Psoas muscle (tissue), 8 donors: Measurements from ENCODE around the gene C3orf62. TPM values are rescaled to one million over a fixed set of nuclear protein-coding genes. Genes with fewer than 3 reads are reported as not detected.

Experiments used
- ATAC-seq, 4 donors: fragments of 200-7000 bp; cut with Tn5 transposase; one replicate each; pipeline ENCODE4 v1.9.1; 2020; ENCODE audit warnings: moderate library complexity in 3 of 4, mild to moderate bottlenecking in 2 of 4
- DNase-seq, 2 donors: peaks; one replicate each; pipeline ENCODE4 v3.0.0-alpha.2; 2020
- H3K27ac ChIP-seq: fragments of 200-600 bp; one replicate; pipeline ENCODE4 v1.8.0; 2022
- H3K27me3 ChIP-seq, 3 donors: fragments of 200-600 bp in 1 of 3; one replicate each; pipeline versions ENCODE4 v1.6.1 to v1.8.0; 2013 to 2022; ENCODE audit warnings: low read length in 2 of 3, mild to moderate bottlenecking in 2 of 3, moderate library complexity in 1 of 3; ENCODE audit not compliant: insufficient read depth in 3 of 3
- H3K36me3 ChIP-seq, 2 donors: fragments of 200-600 bp in 1 of 2; one replicate each; pipeline versions ENCODE4 v1.6.1 to v1.8.0; 2013 to 2022; ENCODE audit warnings: low read depth in 1 of 2, mild to moderate bottlenecking in 1 of 2, moderate library complexity in 1 of 2; ENCODE audit not compliant: insufficient read depth in 1 of 2
- H3K4me1 ChIP-seq: fragments of 200-600 bp; one replicate; pipeline ENCODE4 v1.8.0; 2022
- H3K4me3 ChIP-seq: fragments of 200-600 bp; one replicate; pipeline ENCODE4 v1.8.0; 2022; ENCODE audit warnings: mild to moderate bottlenecking
- H3K9me3 ChIP-seq: fragments of 200-600 bp; one replicate; pipeline ENCODE4 v1.8.0; 2022
- CTCF ChIP-seq: fragments of 200-600 bp; IDR thresholded peaks from one replicate; pipeline ENCODE4 v1.8.0; 2022; ENCODE audit warnings: antibody characterized with exemption
- WGBS, 3 donors: extraction: QIAGEN DNeasy Blood & Tissue Kit; methylation state at CpG; one replicate each; pipeline versions ENCODE4 v1.1.6 to v1.1.7; 2013; 5-methylcytosine and 5-hydroxymethylcytosine counted together
- intact Hi-C, 2 donors: fragments of 100-400 bp; cut with DNase I; formaldehyde crosslinking; loops; one replicate each; pipeline versions ENCODE4 v1.11.0 to v1.14.2; 2022
- polyA plus RNA-seq, 3 donors: library from polyadenylated mRNA; stranded (reverse); fragments of 200-250 nt; gene quantifications; one replicate each; pipeline ENCODE4 v1.2.3, GENCODE V29; 2013
- total RNA-seq, 4 donors: library from RNA; stranded (reverse); fragmentation: NEBNext Ultra II Directional in 2 of 4; extraction: Animal tissue kit (Norgen Biotek cat#: 25700) in 2 of 4; gene quantifications; one replicate each; pipeline versions ENCODE4 v1.2.1 to v1.2.4, GENCODE V29; 2021 to 2023
- donor health status: healthy with polysubstance abuse.
- donor health status: DM: no; HTN: no; CAD: no; lungs with moderate emphysema.
- donor health status: Bipolar disorder and iron deficiency.
- donor health status: healthy.
- donor health status: DM: yes; HTN: yes; CAD: no.
- donor health status: DM: no; HTN: no; CAD: no.
- donor health status: DM: no; HTN: no; CAD: no.
- donor health status: DM: yes; HTN: yes; CAD: no.

Gene C3orf62
- total and polyA plus RNA-seq, 7 donors = 1.5 to 3.7 (median 1.9) TPM

GRCh38 chr3:49266410-49267095 is 10.5 kb downstream of the C3orf62 start:
- DNase-seq (no peak), ATAC-seq (no peak)
- peaks cover 0 to 7% of the 10 kb centered on the region in 2 donors for H3K36me3 ChIP-seq
- no peak for TF ChIP-seq CTCF
- H3K27me3 ChIP-seq = no peaks in the 10 kb centered on the region
- no peak overlapping the region for H3K27ac ChIP-seq
- 59 to 64% (median 61%) methylated on average over 5 of the region's 5 CpGs for WGBS, 3 donors
- no peaks in the 10 kb centered on the region for H3K9me3 ChIP-seq
- intact Hi-C loops = no loop called here
- H3K4me3 ChIP-seq = no peak overlapping the region
- peaks cover 6% of the 10 kb centered on the region for H3K4me1 ChIP-seq

DNA sequence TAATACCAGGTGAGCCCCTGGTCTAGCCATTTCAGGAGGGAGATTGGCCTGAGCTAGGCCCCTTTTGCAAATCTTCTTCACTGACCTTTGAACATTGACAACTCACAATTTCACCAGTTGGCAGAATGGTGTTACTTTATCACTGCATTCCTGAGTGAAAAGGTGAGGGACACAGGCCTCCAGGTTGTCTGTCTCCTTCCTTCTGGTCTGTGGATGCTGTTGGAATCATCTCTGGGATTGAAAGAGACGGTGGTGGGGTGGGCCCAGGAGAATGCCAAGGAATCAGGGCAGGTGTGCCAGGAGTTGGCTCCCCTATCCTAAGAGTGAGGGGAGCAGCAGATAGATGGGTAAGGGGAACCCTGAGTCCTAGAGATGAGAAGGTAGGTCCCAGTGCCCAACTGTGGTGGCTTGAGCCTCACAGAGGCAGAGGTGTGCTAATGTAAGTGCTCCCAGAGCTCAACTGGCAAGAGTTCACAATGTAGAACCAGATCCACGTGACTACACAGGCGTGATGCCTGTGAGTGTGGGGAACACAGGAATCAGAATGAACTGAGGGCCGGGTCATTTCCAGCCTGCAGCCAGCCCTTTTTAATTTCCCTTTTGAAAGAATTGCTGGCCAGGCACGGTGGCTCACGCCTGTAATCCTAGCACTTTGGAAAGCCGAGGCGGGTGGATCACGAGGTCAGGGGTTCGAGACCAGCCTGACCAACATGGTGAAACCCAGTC is 11.2 kb downstream of the C3orf62 start:
- ATAC-seq (peak in 3 of 4 donors; percentile 24 to 50 (median 37)), DNase-seq (no peak)
- 48 to 68% (median 58%) methylated on average over 10 of the region's 10 CpGs for WGBS, 3 donors
- peaks cover 0 to 3% of the 10 kb centered on the region in 2 donors for H3K36me3 ChIP-seq
- no peaks in the 10 kb centered on the region for H3K27me3 ChIP-seq
- intact Hi-C loops = no loop called here
- TF ChIP-seq CTCF = no peak
- no peak overlapping the region for H3K27ac ChIP-seq
- H3K4me1 ChIP-seq = peaks cover 6% of the 10 kb centered on the region
- no peak overlapping the region for H3K4me3 ChIP-seq
- no peaks in the 10 kb centered on the region for H3K9me3 ChIP-seq

DNA sequence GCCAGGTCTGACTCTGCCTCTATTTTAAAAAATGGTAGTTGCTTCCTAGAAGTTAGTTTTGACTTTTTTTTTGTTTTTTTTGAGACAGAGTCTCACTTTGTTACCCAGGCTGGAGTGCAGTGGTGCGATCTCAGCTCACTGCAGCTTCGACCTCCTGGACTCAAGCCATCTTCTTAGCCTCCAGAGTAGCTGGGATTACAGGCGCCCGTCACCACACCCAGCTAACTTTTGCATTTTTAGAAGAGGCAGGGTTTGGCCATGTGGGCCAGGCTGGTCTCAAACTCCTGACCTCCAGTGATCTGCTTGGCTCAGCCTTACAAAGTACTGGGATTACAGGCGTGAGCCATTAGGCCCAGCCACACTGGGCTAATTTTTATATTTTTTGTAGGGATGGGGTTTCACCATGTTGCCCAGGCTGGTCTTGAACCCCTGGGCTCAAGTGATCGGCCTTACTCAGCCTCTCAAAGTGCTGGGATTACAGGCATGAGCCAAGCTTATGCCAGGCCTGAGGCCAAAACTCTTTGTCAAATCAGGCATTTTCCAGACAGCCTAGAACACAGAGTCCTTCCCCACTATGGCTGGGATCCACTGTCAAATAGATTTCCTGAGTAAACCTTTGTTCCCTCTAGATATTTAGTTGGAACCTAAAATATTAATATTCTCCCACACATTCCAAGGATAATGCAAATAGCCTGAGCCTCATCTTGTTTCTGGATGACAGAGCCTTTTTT is 13.7 kb downstream of the C3orf62 start:
- no peak for ATAC-seq
- no peaks in the 10 kb centered on the region for H3K9me3 ChIP-seq
- peaks cover 6% of the 10 kb centered on the region for H3K4me1 ChIP-seq
- H3K27me3 ChIP-seq = no peaks in the 10 kb centered on the region
- no peak overlapping the region for H3K4me3 ChIP-seq
- no peaks in the 10 kb centered on the region for H3K36me3 ChIP-seq
- DNase-seq = no peak
- H3K27ac ChIP-seq = no peak overlapping the region
- TF ChIP-seq CTCF = no peak
- 76 to 83% (median 80%) methylated on average over 6 of the region's 6 CpGs for WGBS, 3 donors
- intact Hi-C loops = no loop called here

DNA sequence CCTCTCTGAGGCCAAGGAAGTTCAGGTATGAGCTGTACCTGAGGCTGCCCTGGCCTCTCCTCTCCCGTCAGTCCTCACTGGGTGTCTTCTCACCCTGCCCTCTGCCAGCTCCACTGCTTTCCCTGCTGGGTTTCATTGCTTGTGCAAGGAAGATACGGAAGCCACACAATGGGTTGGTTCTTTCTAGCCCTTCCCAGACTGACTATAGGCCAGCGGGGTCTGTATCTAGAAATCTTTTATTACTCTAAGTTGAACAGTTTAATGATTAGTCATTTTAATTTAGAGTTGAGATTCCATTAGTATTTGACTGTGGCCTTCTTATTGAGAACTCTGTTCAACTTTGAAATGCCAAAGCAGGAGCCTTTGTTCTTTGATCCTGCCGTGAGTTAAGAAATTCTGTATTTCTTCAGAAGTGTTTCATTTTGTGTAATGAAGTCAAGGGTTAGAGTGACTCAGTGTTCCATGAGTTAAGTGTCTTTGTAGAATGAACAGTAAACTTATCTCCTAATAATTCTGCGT is 16.2 kb downstream of the C3orf62 start:
- H3K4me3 ChIP-seq = no peak overlapping the region
- 89 to 96% (median 92%) methylated on average over 5 of the region's 5 CpGs for WGBS, 3 donors
- ATAC-seq = no peak
- no peaks in the 10 kb centered on the region for H3K36me3 ChIP-seq
- TF ChIP-seq CTCF = no peak
- no peak for DNase-seq
- no peaks in the 10 kb centered on the region for H3K27me3 ChIP-seq
- H3K27ac ChIP-seq = no peak overlapping the region
- no peaks in the 10 kb centered on the region for H3K9me3 ChIP-seq
- intact Hi-C loops = no loop called here
- H3K4me1 ChIP-seq = no peaks in the 10 kb centered on the region
